ENCODE measurements around the gene USP34.

DNA sequence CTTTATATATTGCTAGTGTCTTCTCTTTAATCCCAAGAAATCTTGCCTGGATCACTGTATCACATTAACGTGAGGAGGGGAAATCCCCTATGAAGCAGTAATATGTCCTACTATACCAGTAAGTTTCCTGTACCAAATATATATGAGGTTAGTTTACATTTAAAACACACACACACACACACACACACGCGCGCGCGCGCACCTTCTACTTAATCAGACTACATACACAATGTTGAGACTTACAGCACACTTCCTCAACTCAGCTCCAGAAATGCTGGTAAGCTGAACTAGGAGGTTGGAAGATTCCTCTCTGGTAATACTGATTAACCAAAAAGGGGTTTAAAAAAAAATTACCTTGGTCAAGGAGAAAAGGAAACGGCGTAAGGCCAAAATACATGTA is 49.3 kb downstream of the USP34 start:
- TF ChIP-seq, protein P1, sequence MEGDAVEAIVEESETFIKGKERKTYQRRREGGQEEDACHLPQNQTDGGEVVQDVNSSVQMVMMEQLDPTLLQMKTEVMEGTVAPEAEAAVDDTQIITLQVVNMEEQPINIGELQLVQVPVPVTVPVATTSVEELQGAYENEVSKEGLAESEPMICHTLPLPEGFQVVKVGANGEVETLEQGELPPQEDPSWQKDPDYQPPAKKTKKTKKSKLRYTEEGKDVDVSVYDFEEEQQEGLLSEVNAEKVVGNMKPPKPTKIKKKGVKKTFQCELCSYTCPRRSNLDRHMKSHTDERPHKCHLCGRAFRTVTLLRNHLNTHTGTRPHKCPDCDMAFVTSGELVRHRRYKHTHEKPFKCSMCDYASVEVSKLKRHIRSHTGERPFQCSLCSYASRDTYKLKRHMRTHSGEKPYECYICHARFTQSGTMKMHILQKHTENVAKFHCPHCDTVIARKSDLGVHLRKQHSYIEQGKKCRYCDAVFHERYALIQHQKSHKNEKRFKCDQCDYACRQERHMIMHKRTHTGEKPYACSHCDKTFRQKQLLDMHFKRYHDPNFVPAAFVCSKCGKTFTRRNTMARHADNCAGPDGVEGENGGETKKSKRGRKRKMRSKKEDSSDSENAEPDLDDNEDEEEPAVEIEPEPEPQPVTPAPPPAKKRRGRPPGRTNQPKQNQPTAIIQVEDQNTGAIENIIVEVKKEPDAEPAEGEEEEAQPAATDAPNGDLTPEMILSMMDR (IDR thresholded peaks at IDR 0.05), result no peak
- TF ChIP-seq POLR2A (IDR thresholded peaks at IDR 0.05), result no peak
- TF ChIP-seq EP300 (IDR thresholded peaks at IDR 0.05), result no peak

Data from ovary (tissue), 3 donors.